HL-60/S4 treated with retinoic acid at 250 ng/mL for 4 days and 3 days (cell line): ENCODE data around the gene EARS2.
"Not testable (repeated sequence)": the region's sequence is repeated elsewhere in the genome, so short reads cannot be mapped to it uniquely, and the experiment has no call there.

Experiments
- in situ Hi-C: fragments of 300-500 bp; cut with MboI; formaldehyde crosslinking; loops from 2 replicates; pipeline ENCODE4 v1.7.0; 2022; ENCODE audit warnings: low sequenced_read_pairs

The EARS2 gene

GRCh38 chr16:23570992-23571632 is 14.0 kb upstream of the EARS2 start:
- in situ Hi-C loops = no loop called here

GRCh38 chr16:23567602-23568001 is 10.5 kb upstream of the EARS2 start:
- in situ Hi-C loops = no loop called here

GRCh38 chr16:23566724-23567123 is 9.6 kb upstream of the EARS2 start:
- in situ Hi-C loops = no loop called here

- in situ Hi-C loops = no loop called here
Measured at GRCh38 chr16:23564575-23565363, 7.6 kb upstream of the EARS2 start.

GRCh38 chr16:23563186-23563585 is 6.0 kb upstream of the EARS2 start:
- in situ Hi-C loops = no loop called here

- in situ Hi-C loops = no loop called here
Measured at GRCh38 chr16:23562505-23562904, 5.4 kb upstream of the EARS2 start.

GRCh38 chr16:23561586-23561985 is 4.4 kb upstream of the EARS2 start:
- in situ Hi-C loops = no loop called here

GRCh38 chr16:23557779-23558702 is 891 bp upstream of the EARS2 start:
- in situ Hi-C loops = no loop called here

- in situ Hi-C loops = no loop called here
Measured at GRCh38 chr16:23554536-23554935, 2.6 kb downstream of the EARS2 start.

GRCh38 chr16:23552161-23552560 is 5.0 kb downstream of the EARS2 start:
- in situ Hi-C loops = no loop called here

GRCh38 chr16:23549938-23550337 is 7.2 kb downstream of the EARS2 start:
- in situ Hi-C loops = no loop called here

- in situ Hi-C loops = no loop called here
Measured at GRCh38 chr16:23544436-23544835, 12.7 kb downstream of the EARS2 start.

- in situ Hi-C loops = not testable (repeated sequence)
Measured at GRCh38 chr16:23540817-23541178, 16.4 kb downstream of the EARS2 start.

- in situ Hi-C loops = no loop called here
Measured at GRCh38 chr16:23539984-23540816, 16.9 kb downstream of the EARS2 start.

GRCh38 chr16:23538919-23539278 is 18.3 kb downstream of the EARS2 start:
- in situ Hi-C loops = no loop called here

- in situ Hi-C loops = no loop called here
Measured at GRCh38 chr16:23537390-23537789, 19.8 kb downstream of the EARS2 start.

- in situ Hi-C loops = no loop called here
Measured at GRCh38 chr16:23535901-23536300, 21.2 kb downstream of the EARS2 start.

- in situ Hi-C loops = no loop called here
Measured at GRCh38 chr16:23534868-23535860, 22.0 kb downstream of the EARS2 start.

- in situ Hi-C loops = no loop called here
Measured at GRCh38 chr16:23532448-23532847, 24.7 kb downstream of the EARS2 start.

- in situ Hi-C loops = no loop called here
Measured at GRCh38 chr16:23530062-23530461, 27.1 kb downstream of the EARS2 start.
